GM19463 (cell line): ENCODE data around the gene ZSCAN22.
"Not testable (repeated sequence)": the region's sequence is repeated elsewhere in the genome, so short reads cannot be mapped to it uniquely, and the experiment has no call there.

Experiments used
- ATAC-seq: cut with Tn5 transposase; IDR thresholded peaks from one replicate; pipeline ENCODE4 v1.9.1; 2021; ENCODE audit warnings: mild to moderate bottlenecking, moderate library complexity; ENCODE audit not compliant: unreplicated experiment

ZSCAN22 gene

DNA sequence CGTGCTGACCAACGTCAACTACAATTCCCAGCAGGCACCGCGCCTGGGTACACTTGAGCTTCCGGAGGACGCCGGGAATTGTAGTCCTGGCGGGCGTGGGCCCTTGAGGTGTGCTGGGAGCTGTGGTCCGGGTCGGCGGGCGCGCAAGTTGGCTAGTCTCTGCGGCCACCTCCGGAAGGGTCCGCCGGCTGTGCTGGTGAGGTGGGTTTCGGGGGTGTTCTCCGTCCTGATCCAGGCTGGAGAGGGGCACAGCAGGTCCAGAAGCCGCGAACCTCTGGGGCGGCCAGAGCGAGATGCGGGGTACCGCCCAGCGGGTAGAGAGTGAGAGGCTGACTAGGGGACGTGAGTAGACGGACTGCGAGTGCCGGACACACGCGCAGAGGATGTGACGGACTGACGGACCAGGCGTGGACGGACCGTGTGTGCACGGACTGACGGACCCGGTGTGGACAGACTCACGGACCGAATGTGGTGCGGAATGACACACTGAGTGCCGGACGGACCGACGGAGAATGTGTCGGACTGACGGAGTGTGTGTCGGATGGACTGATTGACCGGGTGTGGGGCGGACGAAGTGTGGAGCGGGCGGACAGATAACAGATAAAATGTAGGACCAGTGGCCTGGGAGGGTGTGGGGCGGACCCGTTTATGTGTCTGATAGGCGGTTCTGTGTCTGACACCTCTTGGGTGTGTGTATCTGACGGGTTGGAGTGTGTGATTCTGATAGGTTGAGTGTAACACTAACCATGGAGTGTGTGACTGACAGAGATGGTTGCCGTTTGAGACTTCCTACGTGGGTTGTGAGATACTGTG is at the start of gene ZSCAN22:
ZSCAN22 (plus strand) TSS at position 81 of the 813 bp plus-strand sequence. CDS start 7,809 bp downstream, outside the sequence.
- peak; percentile 91 for ATAC-seq

DNA sequence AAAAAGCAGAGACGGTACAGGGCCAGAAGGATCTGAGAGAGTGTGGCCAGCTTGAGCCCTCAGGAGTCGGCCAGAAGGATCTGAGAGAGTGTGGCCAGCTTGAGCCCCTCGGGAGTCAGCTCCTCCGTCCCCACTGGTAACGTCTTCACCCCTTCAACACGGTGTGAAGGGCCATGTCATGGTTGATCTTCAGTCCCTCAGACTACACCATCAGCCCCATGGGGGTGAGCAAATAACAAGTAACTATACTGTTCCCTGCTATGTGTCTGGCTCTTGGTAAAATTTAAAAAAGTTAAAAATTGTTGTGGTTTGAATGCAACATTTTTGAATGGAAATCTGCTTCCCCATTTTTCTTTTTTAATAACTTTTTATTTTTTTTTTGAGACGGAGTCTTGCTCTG is 49.6 kb upstream of the ZSCAN22 start:
- ATAC-seq, result no peak

- no peak for ATAC-seq
These were observed 48.9 kb upstream of the ZSCAN22 start for GRCh38 chr19:58277748-58278540.

- peak; percentile 98 for ATAC-seq
These were observed 48.2 kb upstream of the ZSCAN22 start, which contains the start of gene ZNF8 for GRCh38 chr19:58278541-58279041. Gene ZNF8 (plus strand): TSS chr19:58278955. CDS start chr19:58279082, 127 bp downstream.

- ATAC-seq, result peak; percentile 20
These were observed 47.5 kb upstream of the ZSCAN22 start for GRCh38 chr19:58279042-58279924.

- ATAC-seq, result no peak
These were observed 46.9 kb upstream of the ZSCAN22 start for GRCh38 chr19:58279925-58280316.

GRCh38 chr19:58284199-58284598 is 42.6 kb upstream of the ZSCAN22 start:
- ATAC-seq, result no peak

- ATAC-seq, result no peak
These were observed 34.9 kb upstream of the ZSCAN22 start for GRCh38 chr19:58291943-58292342.

- no peak for ATAC-seq
These were observed 31.9 kb upstream of the ZSCAN22 start for GRCh38 chr19:58294743-58295374.

GRCh38 chr19:58296104-58296503 is 30.7 kb upstream of the ZSCAN22 start:
- ATAC-seq, result no peak

- no peak for ATAC-seq
These were observed 26.2 kb upstream of the ZSCAN22 start for GRCh38 chr19:58300620-58301019.

- no peak for ATAC-seq
These were observed 22.5 kb upstream of the ZSCAN22 start for GRCh38 chr19:58304255-58304654.

GRCh38 chr19:58304748-58305064 is 22.1 kb upstream of the ZSCAN22 start:
- no peak for ATAC-seq

DNA sequence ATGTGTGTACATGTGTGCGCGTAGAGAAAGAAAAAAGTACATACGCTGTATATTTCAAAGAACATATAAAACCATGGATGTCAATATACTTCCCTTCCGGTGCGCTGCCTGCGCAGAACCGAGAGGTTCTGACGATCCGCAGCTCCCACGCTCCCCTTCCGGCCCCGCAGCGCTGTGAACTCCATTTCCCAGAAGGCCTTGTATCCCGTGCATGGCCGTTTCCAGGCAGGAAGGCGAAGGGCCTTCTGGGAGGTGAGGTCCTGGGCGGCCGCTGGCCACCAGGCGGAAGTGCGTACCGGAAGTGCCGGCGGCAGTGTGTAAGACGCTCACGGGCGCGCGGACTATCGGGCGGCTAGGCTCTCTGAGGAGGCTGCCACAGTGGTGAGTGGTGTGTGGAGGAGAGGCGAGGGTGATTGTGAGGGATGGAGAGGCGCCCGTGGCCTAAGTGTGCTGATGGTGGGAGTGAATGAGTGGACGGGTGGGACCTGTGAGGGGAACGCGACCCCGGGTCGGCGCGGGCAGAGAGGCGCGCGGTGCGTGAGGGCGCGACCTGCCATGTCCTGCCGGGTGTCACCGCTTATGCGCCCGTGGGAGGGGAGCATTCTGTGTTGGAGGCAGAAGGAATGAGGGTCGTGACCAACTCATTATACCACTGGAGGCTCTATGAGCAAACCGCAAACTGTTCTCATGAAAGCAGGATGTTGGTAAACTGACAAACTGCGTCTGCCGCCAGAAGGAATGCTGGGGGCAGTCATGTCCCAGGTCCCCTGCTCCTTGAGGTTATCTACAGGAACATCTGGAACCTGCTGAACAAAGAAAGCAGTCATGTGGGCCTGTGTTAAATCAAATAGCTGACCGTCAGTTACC is 21.5 kb upstream of the ZSCAN22 start, which contains the start of gene ERVK3-1:
ERVK3-1 (plus strand) TSS at position 313 of the 867 bp plus-strand sequence. CDS start 6,792 bp downstream, outside the sequence.
- ATAC-seq, result peak; percentile 98

GRCh38 chr19:58305932-58306323 is 20.9 kb upstream of the ZSCAN22 start:
- no peak for ATAC-seq

DNA sequence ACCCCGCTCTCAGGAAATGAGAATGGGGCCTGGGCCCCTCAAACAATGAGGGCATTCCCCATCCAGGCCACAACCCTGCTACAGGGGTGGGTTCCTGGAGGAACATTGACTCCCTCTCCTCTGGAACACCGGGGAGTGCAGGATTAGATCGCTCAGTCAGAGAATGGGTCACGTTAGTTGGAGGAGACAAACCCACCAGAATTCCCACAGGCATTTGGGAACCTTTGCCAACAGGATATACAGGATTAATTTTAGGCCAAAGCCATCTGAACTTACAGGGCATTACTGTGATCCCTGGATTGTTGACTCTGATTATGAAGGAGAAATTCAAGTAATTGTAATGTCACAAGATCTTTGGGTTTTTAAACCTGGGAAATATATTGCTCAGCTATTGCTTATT is 19.1 kb upstream of the ZSCAN22 start:
- ATAC-seq, result no peak

- not testable (repeated sequence) for ATAC-seq
These were observed 16.1 kb upstream of the ZSCAN22 start for GRCh38 chr19:58310685-58311084.

DNA sequence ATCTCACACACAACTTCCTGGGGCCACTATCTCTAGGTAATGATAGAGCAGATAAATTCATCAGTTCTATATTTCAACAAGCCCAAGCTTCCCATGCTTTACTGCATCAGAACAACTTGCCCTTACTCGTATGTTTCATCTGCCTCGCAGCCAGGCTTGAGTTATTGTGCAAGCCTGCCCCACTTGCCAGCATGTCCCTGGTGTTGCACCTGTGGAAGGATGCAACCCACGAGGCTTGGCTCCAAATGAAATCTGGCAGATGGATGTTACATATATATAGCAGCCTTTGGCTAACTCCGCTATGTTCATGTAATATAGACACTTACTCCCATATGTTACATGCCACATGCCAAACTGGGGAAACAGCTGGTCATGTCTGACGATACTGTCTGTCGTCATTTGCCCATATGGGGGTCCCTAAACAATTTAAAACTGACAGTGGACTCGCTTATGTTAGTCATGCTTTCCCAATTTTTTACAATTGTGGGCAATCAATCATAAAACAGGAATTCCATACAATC is 15.4 kb upstream of the ZSCAN22 start:
- ATAC-seq, result no peak

DNA sequence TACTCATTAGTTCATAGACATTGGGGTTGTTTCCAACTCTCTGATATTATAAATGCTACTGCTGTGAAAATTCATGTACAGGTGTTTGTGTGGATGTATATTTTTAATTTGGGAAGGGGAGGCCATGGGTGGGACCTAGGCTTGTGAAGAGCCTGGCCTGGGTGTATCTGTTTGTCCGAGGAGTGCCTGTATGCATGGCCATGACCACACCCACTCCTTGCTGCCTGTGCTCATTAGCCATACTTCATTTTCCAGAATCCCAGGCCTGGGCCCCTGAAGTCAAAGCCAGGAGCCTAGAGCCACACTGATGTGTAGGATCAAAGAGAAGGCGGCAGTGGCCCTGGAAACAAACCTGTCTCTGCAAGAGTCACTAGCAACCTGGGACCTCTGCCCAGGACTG is 11.2 kb upstream of the ZSCAN22 start:
- ATAC-seq, result no peak
